ENCODE data around the gene HTRA3. TPM values are rescaled to one million over a fixed set of nuclear protein-coding genes. Genes with fewer than 3 reads are reported as not detected.

The HTRA3 gene
- total and polyA plus RNA-seq, 2 of the 4 experiments (the other 2 are of a cell fraction) = 1.3 to 9.5 TPM

- TF ChIP-seq MAZ (IDR thresholded peaks at IDR 0.05; ENCODE audit: borderline replicate concordance, low read depth, low read length) (peak; percentile 88; the same call in 1 of the 2 replicates), NFE2L2 (IDR thresholded peaks at IDR 0.05; ENCODE audit: low read depth, low read length) (no peak), CHD1 (IDR thresholded peaks at IDR 0.05; ENCODE audit: low read depth, low read length) (no peak)
Measured at GRCh38 chr4:8274765-8275547, 5.4 kb downstream of the HTRA3 start (continued).

- ChIA-PET POLR2A (ENCODE audit: unreplicated experiment) (no interaction called here), CTCF (interaction anchor here (0.6 to 2.6 kb wide), 10 partner anchors 9 to 128 kb away, joined by 3 to 10 read pairs (median 4); no protein-coding TSS in a partner anchor)
- H3K56ac ChIP-seq (ENCODE audit: extremely low read depth, insufficient read depth, low read length) = no peak overlapping the region
- no peak overlapping the region for H3K23ac ChIP-seq (ENCODE audit: low read depth, low read length)
- no peak overlapping the region for H4K8ac ChIP-seq (ENCODE audit: low read depth in 2 of 2, low read length in 2 of 2)
- no CpG with 5 or more reads among the region's 4 CpGs for WGBS, 2 experiments (ENCODE audit: extremely low coverage in 2 of 2, insufficient read length in 1 of 2)
- H2BK120ac ChIP-seq (ENCODE audit: low read depth, low read length) = peak overlapping the region; percentile 74
- peak overlapping the region; percentile 47 for H2AFZ ChIP-seq (replicated peaks; ENCODE audit: low read length, poor library complexity)
- dilution Hi-C loops (cut with HindIII; ENCODE audit: low sequenced_read_pairs, unreplicated experiment) = no loop called here
- peaks cover 7% of the 10 kb centered on the region for H4K20me1 ChIP-seq (ENCODE audit: insufficient read depth, low read length)
- in situ Hi-C loops (cut with MboI; ENCODE audit: low sequenced_read_pairs) = no loop called here
- H3K14ac ChIP-seq (replicated peaks; ENCODE audit: low read depth, low read length) = peak overlapping the region; percentile 62
- peak overlapping the region; percentile 73 for H4K91ac ChIP-seq (ENCODE audit: insufficient read depth, low read depth, low read length)
- peak overlapping the region; percentile 65; the same call in 1 of the 3 replicates for H2BK15ac ChIP-seq (ENCODE audit: low read depth, low read length)
- no peak overlapping the region; the same call in 1 of the 2 replicates for H3K27ac ChIP-seq (ENCODE audit: insufficient read depth, low read length)
- H2AK9ac ChIP-seq (replicated peaks; ENCODE audit: low read depth, low read length, poor library complexity) = peak overlapping the region; percentile 90
- no peak overlapping the region for H3K4me2 ChIP-seq (ENCODE audit: low read depth, low read length)
- peaks cover 4% of the 10 kb centered on the region for H3K27me3 ChIP-seq (ENCODE audit: control insufficient read depth, insufficient read depth, low read length)
- H2BK20ac ChIP-seq (ENCODE audit: low read depth, low read length) = peak overlapping the region; percentile 60; the same call in 1 of the 2 replicates
- H3K4me1 ChIP-seq (ENCODE audit: control insufficient read depth, insufficient read depth, low read length) = peaks cover 41% of the 10 kb centered on the region
- H3K9ac ChIP-seq (ENCODE audit: low read depth, low read length) = no peak overlapping the region
- DNase-seq (no peak), ATAC-seq (ENCODE audit: low read depth) (no peak)
- H3K9me1 ChIP-seq (ENCODE audit: insufficient read depth, low read length) = peaks cover 9% of the 10 kb centered on the region
- H3K9me3 ChIP-seq (ENCODE audit: control insufficient read depth, insufficient read depth, low read length) = no peaks in the 10 kb centered on the region
- no peak overlapping the region for H3K4me3 ChIP-seq (ENCODE audit: insufficient read depth, low read depth, low read length)
- peaks cover 4 to 42% of the 10 kb centered on the region in 2 experiments; a peak in 3 of 4 replicates for H3K79me1 ChIP-seq (ENCODE audit: low read depth in 1 of 2, low read length in 2 of 2)
- peak overlapping the region; percentile 59 for H3K4ac ChIP-seq (ENCODE audit: low read depth, low read length)
- H4K5ac ChIP-seq (ENCODE audit: low read depth, low read length) = no peak overlapping the region
- no peaks in the 10 kb centered on the region for H3K36me3 ChIP-seq (ENCODE audit: control insufficient read depth, insufficient read depth, low read length)
- no peak overlapping the region for H2BK5ac ChIP-seq (ENCODE audit: low read depth, low read length, poor library complexity, severe bottlenecking)
- H3K18ac ChIP-seq (ENCODE audit: low read depth, low read length) = no peak overlapping the region; the same call in 1 of the 2 replicates
- peak overlapping the region; percentile 92 for H2AK5ac ChIP-seq (ENCODE audit: low read depth, low read length)
- BruUV-seq (replicated peaks) = no TSS peak
- intact Hi-C loops (cut with micrococcal nuclease) = loop anchor here (1.0 to 5.0 kb wide), 2 partner anchors 77 to 128 kb away; no protein-coding TSS in a partner anchor
- TF ChIP-seq MXI1 (IDR thresholded peaks at IDR 0.05; ENCODE audit: borderline replicate concordance, low read depth, low read length) (no peak), CEBPB (IDR thresholded peaks at IDR 0.05; ENCODE audit: low read depth, low read length) (no peak), POLR2A (IDR thresholded peaks at IDR 0.05; ENCODE audit: low read depth, low read length) (no peak), CHD1 (IDR thresholded peaks at IDR 0.05; ENCODE audit: low read depth, low read length) (no peak), USF2 (IDR thresholded peaks at IDR 0.05; ENCODE audit: low read depth, low read length) (no peak), BHLHE40 (IDR thresholded peaks at IDR 0.05; ENCODE audit: low read depth, low read length) (no peak), ELK1 (IDR thresholded peaks at IDR 0.05; ENCODE audit: borderline replicate concordance, low read depth, low read length) (no peak), NFE2L2 (IDR thresholded peaks at IDR 0.05; ENCODE audit: low read depth, low read length) (no peak), RCOR1 (IDR thresholded peaks at IDR 0.05; ENCODE audit: insufficient replicate concordance, low read length) (no peak), SMC3 (IDR thresholded peaks at IDR 0.05; ENCODE audit: low read depth, low read length) (no peak), MAFK (IDR thresholded peaks at IDR 0.05; ENCODE audit: low read depth, low read length) (no peak)
Measured at GRCh38 chr4:8275548-8275910, 6.0 kb downstream of the HTRA3 start.

All from IMR-90 (cell line).